ENCODE measurements around the gene ADGRE3.
A peak's percentile ranks its signal among the peaks of the same experiment; 100 is the strongest.

ADGRE3 gene

DNA sequence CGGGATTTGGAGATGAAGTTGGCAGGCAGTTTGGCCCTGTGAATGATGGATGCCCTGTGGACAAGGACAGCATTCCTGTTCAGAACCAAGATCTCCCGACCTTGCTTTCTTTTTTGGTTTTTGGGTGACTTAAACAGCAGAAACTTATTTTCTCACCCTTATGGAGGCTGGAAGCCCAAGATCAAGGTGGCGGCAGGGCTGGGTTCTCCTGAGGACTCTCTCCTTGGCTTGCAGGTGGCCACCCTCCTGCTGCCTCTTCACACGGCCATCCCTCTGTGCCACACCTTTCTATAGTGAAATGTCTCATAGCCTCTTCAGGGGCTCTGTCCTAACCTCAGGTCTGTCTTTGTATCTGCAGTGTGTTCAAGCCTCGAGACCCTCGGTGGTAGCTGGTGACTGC, 29.2 kb upstream of the ADGRE3 start:
- in situ Hi-C loops (cut with MboI; ENCODE audit: low sequenced_read_pairs, unreplicated experiment) = no loop called here
- no peak for TF ChIP-seq CTCF (IDR thresholded peaks at IDR 0.05; ENCODE audit: borderline replicate concordance, control extremely low read depth, extremely low read depth, insufficient read depth, missing control alignments)
- DNase-seq (ENCODE audit: low spot score) = no peak

DNA sequence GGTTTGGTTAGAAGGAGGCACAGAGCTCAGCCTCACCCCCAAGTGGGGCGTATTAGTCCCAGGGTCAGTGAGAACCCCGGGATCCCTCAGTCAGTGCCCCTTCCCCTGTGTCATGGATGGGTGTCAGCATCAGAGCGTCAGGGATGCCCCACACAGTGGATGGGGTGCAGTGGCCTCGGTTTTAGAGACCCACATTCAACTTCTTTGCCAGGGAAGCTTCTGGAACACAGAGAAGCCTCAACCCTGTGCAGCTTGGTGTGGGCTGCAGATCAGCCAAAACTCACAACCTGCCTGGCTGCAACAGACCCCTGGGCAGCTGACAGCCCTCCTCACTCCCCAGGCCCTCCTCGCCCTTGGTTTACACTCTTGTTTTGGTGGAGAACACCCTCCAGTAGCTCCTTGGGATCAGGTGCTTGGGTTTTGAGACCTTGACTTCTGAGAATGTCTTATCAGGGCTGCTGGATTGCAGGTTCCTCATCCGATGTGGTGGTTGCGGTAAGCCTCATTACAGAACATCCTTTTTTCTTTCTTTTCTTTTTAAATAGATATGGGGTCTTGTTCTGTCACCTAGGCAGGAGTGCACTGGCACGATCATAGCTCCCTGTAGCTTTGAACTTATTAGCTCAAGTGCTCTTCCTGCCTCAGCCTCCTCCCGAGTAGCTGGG, 26.2 kb upstream of the ADGRE3 start:
- in situ Hi-C loops (cut with MboI; ENCODE audit: low sequenced_read_pairs, unreplicated experiment) = no loop called here
- no peak for DNase-seq (ENCODE audit: low spot score)
- TF ChIP-seq CTCF (IDR thresholded peaks at IDR 0.05; ENCODE audit: borderline replicate concordance, control extremely low read depth, extremely low read depth, insufficient read depth, missing control alignments) = no peak

DNA sequence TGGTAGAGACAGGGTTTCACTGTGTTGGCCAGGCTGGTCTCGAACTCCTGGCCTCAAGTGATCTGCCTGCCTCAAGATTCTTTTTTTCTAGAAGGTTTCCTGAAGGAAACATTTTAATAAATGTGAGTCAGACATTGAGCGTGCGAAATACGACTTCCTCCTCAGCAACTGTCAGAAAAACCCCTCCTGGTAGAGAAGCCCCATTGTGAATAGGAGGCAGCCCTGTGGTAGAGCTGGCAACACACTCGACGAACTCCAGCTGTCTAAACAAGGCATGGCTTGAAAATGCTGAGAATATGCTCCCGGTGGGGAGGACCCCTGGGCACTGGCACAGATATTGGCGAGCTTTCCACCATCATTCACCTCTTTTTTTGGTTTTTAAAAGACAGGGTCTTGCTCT, 25.0 kb upstream of the ADGRE3 start:
- no peak for DNase-seq (ENCODE audit: low spot score)
- in situ Hi-C loops (cut with MboI; ENCODE audit: low sequenced_read_pairs, unreplicated experiment) = no loop called here
- TF ChIP-seq CTCF (IDR thresholded peaks at IDR 0.05; ENCODE audit: borderline replicate concordance, control extremely low read depth, extremely low read depth, insufficient read depth, missing control alignments) = no peak

- in situ Hi-C loops (cut with MboI; ENCODE audit: low sequenced_read_pairs, unreplicated experiment) = no loop called here
- TF ChIP-seq CTCF (IDR thresholded peaks at IDR 0.05; ENCODE audit: borderline replicate concordance, control extremely low read depth, extremely low read depth, insufficient read depth, missing control alignments) = no peak
- no peak for DNase-seq (ENCODE audit: low spot score)
These were observed 20.8 kb upstream of the ADGRE3 start for GRCh38 chr19:14695471-14695870.

DNA sequence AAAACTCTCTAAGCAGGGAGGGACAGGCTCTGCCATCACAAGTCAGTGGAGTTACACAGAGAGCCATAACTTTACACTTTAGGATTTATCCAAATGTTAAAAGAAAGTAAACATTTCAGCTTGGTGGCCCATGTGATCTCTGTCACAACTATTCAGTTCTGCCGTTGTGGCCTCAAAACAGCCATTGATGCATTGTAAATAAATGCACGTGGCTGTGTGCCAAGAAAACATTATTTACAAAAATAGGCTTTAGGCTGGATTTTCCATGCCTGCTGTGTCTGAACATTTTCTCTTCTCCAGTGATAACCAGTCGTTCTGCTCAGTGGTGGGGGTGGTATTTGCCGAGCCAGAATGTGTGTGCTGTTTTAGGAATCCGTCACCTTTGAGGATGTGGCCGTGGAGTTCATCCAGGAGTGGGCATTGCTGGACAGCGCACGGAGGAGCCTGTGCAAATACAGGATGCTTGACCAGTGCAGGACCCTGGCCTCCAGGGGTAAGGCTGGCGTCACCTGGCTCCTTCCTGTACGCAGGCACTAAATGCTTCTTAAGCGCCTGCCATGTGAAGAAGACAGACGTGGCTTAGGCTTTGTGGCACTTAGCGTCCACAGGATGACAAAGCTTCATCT, 20.1 kb upstream of the ADGRE3 start:
- in situ Hi-C loops (cut with MboI; ENCODE audit: low sequenced_read_pairs, unreplicated experiment) = no loop called here
- no peak for TF ChIP-seq CTCF (IDR thresholded peaks at IDR 0.05; ENCODE audit: borderline replicate concordance, control extremely low read depth, extremely low read depth, insufficient read depth, missing control alignments)
- DNase-seq (ENCODE audit: low spot score) = no peak

DNA sequence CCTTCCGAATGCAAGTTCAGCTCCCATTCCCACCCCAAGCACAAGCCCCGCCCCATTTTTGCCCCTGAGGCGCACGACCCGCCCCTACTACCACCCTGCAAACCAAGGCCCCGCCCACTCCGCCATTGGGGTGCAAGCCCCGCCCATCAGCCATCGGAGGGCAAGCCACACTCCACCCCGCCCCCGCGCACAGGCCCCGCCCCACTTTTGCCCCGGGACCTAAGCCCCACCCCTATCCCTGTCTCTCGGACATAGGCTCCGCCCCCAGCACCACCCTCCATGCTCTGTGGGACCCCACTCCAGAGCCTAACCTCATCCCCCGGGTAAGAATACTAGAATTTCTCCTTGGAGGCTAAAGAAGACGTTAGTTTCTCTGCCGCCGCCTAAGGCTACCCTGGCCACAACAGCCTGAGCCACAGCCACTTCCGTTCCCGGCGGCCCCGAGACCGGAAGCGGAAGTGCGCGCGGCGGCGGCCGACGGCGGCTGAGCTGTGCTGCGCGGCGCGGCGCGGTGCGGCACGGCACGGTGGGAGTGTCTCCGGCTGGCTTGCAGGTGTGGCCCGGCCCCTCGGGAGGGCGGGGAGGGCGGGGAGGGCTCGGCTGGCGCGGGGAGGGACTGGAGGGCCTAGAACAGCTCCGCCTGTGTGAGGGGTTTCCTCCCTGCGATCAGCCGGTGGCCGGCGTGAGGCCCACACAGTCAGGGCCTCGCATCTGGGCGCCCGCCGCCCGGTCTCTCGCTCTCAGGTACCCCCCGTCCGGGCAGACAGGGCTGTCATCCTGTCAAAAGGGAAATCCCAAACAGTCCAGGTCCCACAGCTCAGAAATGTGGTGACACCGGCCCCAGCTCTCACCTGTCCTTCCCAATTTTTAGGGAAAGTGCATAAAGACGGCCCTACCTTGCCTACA, 15.2 kb upstream of the ADGRE3 start, which contains the start of gene ZNF333:
Gene ZNF333, plus strand, starts transcription at position 451 of the 906 bp plus-strand sequence. CDS start 3,444 bp downstream, outside the sequence.
- in situ Hi-C loops (cut with MboI; ENCODE audit: low sequenced_read_pairs, unreplicated experiment) = loop anchor here (5.0 kb wide), 1 partner anchor 118 kb away; the partner anchor contains the start of gene NDUFB7
- TF ChIP-seq CTCF (IDR thresholded peaks at IDR 0.05; ENCODE audit: borderline replicate concordance, control extremely low read depth, extremely low read depth, insufficient read depth, missing control alignments) = no peak
- DNase-seq (ENCODE audit: low spot score) = peak; percentile 98

All from GM13976 (cell line).